Suppressor macrophage (primary cell): ENCODE data around the gene RAB8B.

Experiments used
- DNase-seq, 4 experiments: peaks; one replicate each; pipeline ENCODE4 v3.0.0-alpha.2; 2020 to 2022

Gene RAB8B

DNA sequence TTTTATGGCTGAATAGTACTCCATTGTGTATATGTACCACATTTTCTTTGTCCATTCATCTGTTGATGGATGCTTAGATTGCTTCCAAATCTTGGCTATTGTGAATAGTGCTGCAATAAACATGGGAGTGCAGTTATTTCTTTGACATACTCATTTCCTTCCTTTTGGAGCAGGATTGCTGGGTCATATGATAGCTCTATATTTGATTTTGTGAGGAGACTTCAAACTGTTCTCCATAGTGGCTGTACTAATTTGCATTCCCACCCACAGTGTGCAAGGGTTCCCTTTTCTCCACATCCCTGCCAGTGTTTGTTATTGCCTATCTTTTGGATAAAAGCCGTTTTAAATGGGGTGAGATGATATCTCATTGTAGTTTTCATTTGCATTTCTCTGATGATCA, 47.7 kb downstream of the RAB8B start:
- peak; percentile 51 to 79 (median 66) for DNase-seq

GRCh38 chr15:63238171-63238570, 48.8 kb downstream of the RAB8B start:
- no peak for DNase-seq

DNA sequence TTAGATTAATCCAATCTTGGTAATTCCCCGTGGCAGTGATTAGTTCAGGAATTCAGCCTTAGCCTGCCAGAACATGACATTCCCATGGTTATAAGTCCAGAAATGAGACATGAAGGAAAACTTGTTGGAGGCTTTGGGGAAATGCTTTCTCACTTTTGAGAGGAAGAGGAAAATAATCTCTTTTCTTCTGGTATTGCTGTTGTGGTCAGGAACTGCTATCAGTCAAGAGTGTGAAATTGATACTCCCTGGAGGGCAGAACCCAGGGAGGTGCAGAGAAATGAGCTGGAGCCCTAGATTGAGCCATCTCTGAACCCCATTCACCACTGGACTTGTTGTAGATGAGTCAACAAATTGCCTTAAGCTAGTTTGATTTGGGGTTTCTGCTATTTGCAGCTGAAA, 49.4 kb downstream of the RAB8B start:
- peak in 3 of 4 experiments; percentile 13 to 30 (median 26) for DNase-seq

- DNase-seq: no peak
Observed at GRCh38 chr15:63240109-63240508, 50.7 kb downstream of the RAB8B start.

- no peak for DNase-seq
Observed at GRCh38 chr15:63241316-63241715, 51.9 kb downstream of the RAB8B start.

GRCh38 chr15:63243101-63243500, 53.7 kb downstream of the RAB8B start:
- no peak for DNase-seq

- DNase-seq: peak; percentile 33 to 67 (median 64)
Observed at GRCh38 chr15:63243776-63244175, 54.4 kb downstream of the RAB8B start.

DNA sequence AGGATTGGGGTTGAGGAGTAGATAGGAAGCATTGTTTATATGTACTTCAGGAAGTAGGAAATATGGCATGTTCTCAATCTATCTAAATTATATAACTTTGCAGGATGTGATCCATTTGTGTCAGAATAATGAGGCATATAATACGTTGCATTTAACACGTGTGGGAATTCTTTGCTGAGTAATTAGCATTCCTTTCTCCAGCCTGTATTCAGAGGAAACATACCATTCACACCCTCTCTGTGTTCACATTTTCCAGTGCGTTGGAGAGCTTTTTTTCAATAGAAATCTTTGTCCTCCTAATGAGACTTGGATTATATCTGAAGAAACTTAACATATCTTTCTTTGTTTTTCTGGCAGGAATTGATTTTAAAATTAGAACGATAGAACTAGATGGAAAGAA, 55.0 kb downstream of the RAB8B start:
- no peak for DNase-seq

GRCh38 chr15:63244976-63245645, 55.7 kb downstream of the RAB8B start:
- no peak for DNase-seq

GRCh38 chr15:63246691-63247469, 57.5 kb downstream of the RAB8B start:
- DNase-seq: peak; percentile 87 to 99 (median 94)

- no peak for DNase-seq
Observed at GRCh38 chr15:63250312-63250965, 61.0 kb downstream of the RAB8B start.

GRCh38 chr15:63251701-63252100, 62.3 kb downstream of the RAB8B start:
- no peak for DNase-seq

GRCh38 chr15:63252292-63252691, 62.9 kb downstream of the RAB8B start:
- no peak for DNase-seq

DNA sequence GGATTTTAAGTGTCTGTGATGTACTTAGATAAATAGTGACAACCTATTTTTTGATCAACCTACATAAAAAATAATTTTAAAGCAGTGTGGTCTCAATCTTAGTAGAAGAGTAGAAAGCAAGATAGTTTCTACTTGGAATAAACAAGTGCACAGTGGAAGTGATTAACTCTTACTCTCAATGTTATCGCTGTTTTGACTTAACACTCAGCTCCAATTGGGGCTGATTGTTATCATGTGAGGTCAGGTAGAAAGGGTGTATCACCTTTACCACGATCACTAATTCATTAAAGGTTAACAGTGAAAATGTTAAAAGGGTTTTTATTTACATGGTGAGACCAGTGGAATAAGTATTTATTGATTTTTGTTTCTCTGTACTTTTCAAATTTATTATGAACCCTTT, 65.6 kb downstream of the RAB8B start:
- DNase-seq: no peak

DNA sequence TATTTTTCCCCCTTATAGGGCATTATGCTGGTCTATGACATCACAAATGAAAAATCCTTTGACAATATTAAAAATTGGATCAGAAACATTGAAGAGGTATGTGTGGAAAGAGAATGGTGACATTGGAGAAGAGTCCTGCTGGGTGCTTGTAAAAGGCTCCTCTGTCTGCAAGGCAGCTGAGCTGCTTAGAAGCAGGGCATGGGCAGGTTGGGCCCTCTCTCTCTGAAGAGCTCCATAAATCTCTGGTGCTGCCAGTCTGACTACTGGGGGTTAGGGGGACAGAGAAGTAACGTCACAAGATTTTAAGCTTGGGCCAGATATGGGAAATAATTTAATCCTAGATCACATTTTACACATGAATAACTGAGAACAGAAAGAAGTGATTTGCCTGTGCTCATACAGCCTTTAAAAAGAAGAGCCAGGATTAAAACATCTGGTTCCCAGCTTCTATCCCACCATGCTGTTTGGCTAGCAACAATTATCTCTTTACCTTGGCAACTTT, 66.1 kb downstream of the RAB8B start:
- DNase-seq: no peak

DNA sequence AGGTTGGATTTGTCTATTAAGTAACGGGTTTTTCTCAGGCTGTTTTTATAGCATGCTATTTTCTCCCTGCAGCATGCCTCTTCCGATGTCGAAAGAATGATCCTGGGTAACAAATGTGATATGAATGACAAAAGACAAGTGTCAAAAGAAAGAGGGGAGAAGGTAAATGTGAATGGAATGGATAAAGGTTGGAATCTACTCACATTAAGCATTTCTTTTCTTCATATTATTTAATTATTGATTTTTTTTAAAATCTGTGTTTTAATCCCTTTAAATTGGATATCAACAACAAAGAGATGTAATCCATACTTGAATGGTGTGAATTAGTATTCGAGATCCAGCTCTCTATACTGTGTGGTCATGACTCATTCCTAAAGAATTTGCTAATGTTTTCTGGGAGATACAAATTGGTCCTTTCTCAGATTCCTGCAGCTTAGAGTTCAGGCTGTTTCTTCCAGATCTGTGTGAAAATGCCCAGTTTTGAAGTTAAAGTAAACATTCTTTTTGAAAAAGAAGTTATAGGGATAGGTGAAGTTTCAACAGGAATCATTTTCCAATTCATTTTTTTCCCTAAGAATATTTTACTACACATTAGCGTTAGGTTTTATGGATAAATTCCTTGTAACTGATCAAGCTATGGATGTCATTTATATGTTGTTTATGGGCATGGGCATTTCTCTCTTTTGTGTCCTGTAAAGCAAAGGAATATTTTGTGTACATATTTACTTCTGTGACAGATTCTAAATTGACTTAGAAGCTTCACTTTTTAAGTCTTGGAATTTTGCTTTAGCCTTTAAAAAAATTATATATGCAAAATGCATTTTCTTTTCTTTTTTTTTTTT, 67.2 kb downstream of the RAB8B start:
- no peak for DNase-seq

DNA sequence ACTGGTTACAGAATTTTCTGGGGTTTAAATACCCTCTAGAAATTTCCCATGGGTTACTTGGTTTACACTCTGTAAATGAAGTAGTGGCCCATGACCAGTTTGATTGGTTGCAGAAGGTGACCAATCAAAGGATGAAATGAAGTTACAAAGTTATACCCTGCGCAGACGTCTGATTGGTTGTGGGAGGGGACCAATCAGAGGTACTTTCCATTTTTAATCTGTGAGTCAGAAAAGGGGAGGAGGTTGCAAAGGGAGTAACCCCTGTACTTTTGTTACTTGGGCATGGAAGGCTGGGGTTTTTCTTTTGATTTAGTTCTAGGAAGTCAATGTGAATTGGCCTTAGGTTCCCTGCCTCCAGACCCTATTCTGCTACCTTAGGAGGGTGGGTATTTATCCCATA, 69.3 kb downstream of the RAB8B start:
- no peak for DNase-seq

DNA sequence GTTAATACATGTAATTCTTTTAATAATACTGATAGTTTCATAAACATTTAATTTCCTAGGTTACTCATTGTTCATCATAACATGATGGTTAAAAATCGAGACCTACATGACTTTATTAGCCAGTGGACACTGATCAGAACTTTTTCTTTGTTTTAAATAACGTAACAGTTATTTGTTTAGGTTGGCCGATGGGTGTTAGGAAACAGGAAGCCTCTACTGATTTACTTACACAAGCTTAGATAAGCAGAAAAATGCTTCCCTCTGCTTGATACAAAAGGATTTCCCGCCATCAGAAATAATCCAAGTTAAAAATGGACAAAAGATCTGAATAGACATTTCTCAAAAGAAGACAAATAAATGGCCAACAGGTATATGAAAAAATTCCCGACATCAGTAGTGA, 71.4 kb downstream of the RAB8B start:
- DNase-seq: peak in 2 of 4 experiments; percentile 39 to 51

DNA sequence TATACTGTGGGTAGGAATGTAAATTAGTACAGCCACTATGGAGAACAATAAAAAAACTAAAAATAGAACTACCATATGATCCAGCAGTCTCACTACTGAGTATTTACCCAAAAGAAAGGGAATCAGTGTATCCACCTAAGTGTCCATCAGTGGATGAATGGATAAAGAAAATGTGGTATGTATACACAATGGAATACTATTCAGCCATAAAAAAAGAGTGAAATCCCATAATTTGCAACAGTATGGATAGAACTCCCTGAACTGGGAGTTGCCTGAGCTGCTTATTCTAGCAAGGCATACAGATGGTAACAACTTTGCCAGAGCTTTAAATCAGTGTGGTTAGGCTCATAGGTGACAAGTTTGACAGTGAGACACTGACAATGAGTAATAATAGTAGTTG, 71.9 kb downstream of the RAB8B start:
- no peak for DNase-seq

DNA sequence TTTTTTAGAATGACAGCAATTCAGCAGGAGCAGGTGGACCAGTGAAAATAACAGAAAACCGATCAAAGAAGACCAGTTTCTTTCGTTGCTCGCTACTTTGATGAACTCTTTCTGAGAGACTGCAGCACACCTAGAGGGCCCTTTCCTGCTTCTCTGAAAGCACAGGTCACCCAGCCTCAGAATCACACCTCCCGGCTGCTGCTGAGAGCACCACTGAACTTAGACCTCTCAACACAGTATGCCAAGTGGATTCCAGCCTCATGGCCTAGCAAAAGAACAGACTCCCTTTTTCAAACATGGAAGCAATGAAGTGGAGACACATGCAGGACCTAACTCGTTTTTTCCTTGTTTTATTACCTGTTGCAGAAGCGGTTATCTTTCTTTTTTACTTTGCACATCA, 74.1 kb downstream of the RAB8B start:
- DNase-seq: no peak

DNA sequence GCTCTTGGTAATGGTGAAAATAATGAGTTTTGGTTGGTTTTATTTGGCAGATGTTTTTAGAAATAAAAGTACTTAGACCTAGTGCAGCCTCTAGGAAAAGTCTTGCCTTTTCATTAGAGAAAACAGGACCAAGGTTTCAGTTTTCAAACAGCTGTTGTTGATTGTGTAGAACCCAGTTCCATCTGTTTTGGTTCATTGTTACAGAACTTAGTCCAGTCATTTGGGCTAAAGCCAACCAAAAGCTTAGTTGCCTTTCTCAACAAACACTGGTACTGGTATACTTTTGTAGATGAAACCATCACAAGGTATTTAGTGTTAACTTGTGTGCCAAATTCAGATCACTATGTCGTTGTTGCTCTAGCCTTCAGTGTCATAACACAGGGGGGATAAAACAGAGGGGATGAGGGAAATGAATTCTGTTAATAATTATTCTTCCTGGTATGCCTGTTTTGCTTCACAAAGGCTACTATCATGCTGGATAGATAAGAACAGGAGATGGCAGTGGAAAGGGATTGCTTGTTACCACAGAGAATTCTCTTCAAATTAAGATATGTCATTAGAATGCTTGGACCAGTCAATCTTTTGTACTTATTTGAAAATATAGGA, 75.4 kb downstream of the RAB8B start:
- no peak for DNase-seq

GRCh38 chr15:63274427-63274826, 85.0 kb downstream of the RAB8B start:
- no peak for DNase-seq
